ENCODE data around the gene SLC7A4.
"Not testable (repeated sequence)": the region's sequence is repeated elsewhere in the genome, so short reads cannot be mapped to it uniquely, and the experiment has no call there.

The SLC7A4 gene

DNA sequence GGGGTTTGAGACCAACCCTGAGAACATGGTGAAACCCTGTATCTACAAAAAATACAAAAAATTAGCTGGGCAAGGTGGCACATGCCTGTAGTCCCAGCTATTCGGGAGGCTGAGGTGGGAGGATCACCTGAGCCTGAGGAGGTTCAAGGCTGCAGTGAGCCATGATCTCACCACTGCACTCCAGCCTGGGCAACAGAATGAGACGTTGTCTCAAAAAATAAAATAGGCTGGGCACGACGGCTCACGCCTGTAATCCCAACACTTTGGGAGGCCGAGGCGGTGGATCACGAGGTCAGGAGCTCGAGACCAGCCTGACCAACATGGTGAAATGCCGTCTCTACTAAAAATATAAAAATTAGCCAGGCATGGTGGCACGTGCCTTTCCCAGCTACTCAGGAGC, 32.1 kb upstream of the SLC7A4 start:
- not testable (repeated sequence) for DNase-seq (ENCODE audit: low spot score)

- not testable (repeated sequence) for DNase-seq (ENCODE audit: low spot score)
These were observed 29.4 kb upstream of the SLC7A4 start for GRCh38 chr22:21061660-21062321.

DNA sequence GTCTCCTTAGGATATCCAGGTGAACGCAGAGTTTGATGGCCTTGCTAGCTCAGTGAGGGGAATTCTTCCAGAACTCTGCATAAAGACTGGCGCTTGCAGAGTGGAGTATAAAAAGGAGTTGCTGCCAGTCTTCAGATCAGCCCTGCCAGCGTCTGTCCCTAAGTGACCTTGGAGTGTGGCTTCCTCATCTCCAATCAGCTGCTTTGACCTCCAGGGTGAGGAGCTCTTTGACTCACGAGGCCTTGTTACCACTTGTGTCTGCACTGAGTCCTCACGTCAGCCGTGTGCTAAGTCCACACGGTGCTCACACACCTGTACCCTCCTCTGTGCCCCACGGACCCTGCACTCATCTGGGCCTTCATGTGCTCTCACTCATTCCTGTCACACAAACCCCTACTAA, 28.0 kb upstream of the SLC7A4 start:
- not testable (repeated sequence) for DNase-seq (ENCODE audit: low spot score)

DNA sequence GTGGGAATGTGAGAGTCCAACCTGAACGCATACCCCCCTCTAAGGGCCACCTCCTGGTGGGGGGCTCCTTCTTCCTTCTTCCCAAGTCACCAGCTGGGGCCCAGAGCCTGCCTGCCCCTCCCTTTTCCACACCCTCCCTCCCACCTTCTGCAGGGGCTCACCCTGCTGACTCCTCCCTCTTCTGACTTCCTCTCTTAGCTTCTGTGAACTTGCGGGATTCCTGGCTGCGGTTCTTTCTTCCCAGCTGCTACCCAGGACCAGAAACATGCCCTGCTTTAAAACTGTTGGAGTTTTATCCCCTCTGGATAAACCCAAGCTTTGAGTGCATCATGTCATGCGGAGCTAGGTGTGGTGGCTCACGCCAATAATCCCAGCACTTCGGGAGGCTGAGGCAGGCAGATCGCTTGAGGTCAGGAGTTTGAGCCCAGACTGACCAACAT, 23.5 kb upstream of the SLC7A4 start:
- no peak for DNase-seq (ENCODE audit: low spot score)

DNA sequence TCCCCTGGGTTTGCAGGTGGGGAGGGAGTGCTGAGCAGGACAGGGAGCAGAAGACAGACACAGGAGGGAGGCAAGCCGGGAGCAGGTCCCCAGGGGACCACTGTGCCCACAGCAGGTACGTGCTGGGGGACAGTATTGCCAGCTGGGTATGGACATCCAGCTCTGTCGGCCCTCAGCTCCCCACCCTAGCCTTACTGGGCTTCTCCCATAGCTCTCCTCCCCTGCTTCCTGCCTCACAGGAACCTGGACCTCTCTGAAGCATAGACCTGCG, 23.1 kb upstream of the SLC7A4 start:
- no peak for DNase-seq (ENCODE audit: low spot score)

DNA sequence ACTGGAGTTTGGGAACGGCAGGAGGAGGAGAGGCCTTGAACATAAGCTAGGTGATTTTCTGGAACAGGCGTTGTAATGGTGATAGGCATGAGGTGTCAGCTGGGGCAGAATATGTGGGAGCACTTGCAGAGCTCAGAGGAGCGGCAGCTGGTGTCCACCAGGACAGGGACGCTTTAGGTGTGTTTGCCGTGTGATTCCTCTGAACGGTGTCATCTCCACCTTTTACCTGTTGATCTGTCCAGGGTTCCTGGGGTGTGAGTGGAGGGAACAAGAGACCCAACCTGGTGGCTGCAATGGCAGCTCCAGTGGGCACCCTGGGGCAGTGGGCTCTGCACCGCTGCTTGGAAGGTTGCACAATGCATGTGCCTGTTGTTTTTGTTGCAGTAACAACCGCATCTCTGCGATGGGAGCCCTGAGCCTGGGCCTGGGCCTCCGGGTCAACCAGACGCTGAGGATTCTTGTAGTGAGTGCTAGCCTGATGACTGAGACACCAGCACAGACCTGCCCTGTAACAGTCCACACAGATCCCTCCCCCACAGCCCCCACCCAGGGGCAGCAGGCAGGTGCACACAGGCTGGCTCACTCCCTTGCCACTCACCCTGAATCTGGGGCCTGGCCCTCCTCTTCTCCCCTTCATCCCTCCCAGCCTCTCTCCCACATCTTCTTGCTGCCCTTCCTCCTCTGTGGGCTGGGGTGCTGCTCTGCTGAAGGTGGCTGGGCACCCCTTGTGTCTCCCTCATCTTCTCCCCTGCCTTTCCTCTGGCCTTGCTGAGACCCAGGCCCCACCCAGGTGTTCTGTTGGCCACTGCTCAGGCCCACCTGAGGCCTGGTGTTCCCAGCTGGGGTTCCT, 22.6 kb upstream of the SLC7A4 start:
- DNase-seq (ENCODE audit: low spot score) = no peak

DNA sequence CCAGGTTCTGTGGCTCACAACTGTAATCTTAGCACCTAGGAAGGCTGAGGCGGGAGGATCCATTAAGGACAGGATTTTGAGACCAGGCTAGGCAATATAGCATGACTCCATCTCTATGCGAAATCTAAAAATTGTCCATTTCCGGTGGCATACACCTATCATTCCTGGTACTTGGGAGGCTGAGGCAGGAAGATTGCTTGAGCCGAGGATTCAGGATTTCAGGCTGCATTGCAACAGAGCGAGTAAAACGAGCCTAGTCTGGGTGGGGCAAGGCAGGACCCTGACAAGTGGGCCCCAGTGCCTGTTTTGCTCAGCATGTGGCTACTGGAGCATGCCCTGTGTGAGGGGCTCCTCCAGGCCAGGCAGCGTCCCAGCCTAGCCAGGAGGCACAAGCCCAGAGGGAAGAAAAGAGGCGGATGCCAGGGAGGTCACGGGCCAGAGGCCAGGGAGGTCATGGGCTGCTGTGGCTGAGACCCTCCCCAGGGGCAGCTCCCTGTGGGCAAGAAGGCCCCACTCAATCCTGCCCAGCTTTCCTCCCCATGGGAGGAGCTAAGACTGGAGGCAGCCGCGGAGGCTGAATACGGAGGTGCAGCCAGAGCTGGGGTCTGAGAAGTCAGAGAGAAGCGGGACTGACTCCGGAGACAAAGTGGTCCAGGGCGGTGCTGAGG, 21.8 kb upstream of the SLC7A4 start:
- DNase-seq (ENCODE audit: low spot score) = no peak

GRCh38 chr22:21052715-21053459, 20.5 kb upstream of the SLC7A4 start:
- DNase-seq (ENCODE audit: low spot score) = no peak

GRCh38 chr22:21051831-21052400, 19.6 kb upstream of the SLC7A4 start:
- no peak for DNase-seq (ENCODE audit: low spot score)

DNA sequence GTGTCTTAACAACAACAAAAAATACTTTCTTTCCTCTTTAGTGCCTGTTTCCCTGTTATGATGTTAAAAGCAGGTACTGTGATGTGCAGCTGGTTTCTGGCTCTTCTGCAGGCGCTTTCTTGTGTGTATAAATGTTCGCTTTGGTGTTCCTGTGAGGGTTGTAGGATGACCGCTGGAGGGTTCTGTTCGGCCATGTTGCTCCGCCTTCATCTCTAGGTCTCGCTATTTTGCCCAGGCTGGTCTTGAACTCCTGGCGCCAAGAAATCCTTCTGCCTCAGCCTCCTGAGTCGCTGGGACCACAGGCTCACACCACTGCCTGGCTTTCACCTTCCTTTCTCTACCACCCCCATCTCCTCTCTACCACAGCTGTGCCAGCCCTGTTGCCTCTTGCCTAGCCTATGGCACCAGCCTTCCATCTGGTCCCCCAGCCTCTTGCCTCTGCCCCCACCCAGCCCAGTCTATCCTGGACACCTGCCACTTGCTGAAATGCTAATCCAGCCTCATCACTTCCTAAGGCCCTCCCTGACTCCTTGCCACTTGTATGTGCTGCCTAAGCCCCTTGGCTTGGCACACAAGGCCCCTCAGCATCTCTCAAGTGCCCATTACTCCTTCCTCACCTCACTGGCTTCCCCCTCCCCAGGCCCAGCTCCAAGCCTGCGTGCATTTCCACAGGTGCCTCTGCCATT, 18.9 kb upstream of the SLC7A4 start:
- DNase-seq (ENCODE audit: low spot score) = no peak

GRCh38 chr22:21048965-21049364, 16.6 kb upstream of the SLC7A4 start:
- DNase-seq (ENCODE audit: low spot score) = not testable (repeated sequence)

GRCh38 chr22:21048448-21048847, 16.1 kb upstream of the SLC7A4 start:
- DNase-seq (ENCODE audit: low spot score) = not testable (repeated sequence)

DNA sequence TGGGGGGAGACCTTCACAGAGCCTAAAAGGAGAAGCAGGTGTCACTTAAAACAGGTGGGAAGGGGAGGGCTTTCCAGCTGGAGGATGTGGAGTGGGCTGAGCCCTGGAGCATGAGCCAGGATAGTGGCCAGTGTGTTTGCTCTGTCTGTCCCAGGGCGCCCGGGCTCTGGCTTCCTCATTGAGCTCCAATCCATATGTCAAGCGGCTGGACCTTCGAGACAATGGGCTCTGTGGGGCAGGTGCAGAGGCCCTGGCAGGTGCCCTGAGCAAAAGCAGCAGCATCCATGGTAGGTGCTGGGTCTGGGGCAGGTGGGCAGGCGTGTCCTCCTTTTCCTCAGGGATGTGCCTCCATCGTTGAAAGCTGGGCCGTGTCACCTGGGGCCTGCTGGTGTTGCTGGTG, 15.4 kb upstream of the SLC7A4 start:
- no peak for DNase-seq (ENCODE audit: low spot score)

DNA sequence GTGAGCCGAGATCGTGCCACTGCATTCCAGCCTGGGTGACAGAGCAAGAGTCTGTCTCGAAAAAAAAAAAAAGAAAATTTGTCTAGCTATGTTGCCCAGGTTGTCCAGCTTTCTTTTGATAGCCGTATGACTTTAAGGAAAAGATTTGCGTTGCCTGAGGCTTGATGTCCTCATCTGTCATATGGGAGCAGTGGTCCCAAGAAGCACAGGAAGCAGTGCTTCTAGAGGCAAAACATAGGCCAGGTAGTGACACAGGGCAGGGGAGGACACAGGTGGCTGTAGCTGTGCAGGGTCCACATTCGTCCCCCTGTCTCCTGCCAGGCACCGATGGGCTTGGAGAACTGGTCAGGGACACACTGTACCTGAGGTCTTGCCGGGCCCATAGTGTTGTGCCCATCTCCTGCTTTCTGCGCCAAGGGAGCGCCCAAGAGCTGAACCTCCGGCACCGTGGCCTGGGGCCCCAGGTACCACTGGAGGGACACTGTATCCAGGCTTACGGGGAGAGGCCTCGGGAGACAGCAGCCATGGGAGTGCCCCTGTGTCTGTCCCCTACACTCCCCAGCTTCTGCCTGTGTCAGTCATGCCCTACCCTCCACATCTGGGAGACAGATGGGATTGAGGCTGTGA, 14.8 kb upstream of the SLC7A4 start:
- DNase-seq (ENCODE audit: low spot score) = no peak

DNA sequence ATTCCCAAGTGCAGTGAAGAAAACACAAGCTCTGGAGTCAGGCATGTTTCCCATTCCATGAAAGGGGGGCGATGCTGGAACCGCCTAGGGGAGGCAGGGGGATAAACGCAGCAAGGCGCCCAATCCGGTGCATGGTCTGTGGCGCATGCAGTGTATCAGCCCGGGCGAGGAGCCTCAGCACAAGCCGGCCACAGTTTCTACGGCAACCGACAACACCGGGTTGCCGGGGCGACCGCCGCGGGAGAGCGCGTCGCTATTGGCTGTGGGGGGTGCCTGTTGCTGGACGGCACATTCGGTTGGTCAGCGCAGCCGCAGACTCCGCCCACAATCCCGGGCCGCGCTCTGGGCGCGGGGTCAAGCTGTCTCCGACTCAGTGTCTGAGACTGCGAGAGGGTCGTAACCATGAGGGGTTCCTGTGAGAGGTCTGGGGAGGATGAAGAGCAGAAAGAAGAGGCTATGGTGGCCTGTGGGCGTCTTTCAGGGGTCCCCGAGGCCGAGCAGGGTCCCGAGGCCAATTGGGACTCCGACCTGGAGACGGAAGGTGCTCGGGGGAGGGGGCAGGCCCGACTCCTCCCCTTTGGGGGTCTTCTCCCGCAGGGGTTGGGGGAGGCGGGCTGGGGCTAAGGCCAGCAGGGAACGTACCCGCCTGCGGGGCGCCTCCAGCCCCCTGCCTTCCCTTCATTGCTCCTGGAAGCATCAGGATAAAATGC, 13.4 kb upstream of the SLC7A4 start, which contains the start of gene LRRC74B:
Gene LRRC74B (plus strand): TSS at position 362 of the 710 bp plus-strand sequence. CDS start 41 bp downstream, at position 403.
- DNase-seq (ENCODE audit: low spot score) = peak; percentile 61

DNA sequence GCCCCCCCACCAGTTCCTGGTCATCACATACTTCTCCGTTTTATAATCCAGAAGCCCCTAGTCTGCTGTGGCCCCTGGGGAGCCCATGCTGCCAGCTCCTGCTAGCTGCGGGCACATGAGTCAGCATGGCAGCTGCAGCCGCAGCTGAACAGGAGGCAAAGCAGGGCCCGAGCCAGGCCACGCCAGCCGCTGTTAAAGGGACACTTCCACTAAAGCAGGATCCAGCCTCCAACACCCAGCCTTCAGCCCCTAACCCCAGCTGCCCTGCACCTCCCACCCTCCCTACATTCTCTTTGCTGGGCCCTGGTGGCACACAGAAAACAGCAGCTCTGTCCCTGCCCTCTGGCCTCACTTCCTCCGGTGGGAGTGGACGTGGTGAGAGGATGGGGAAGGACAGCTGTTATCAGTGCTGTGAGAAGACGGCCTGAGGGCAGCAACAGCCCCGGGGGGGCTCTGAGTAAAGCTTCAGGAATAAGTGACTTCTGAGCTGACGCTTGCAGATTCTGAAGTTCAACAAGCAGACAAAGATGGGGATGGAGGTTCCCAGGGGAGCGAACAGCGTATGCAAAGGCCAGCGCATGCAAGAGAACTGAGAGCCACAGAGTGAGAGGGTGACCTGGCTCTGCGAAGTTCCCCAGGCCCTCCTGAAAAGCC, 12.7 kb upstream of the SLC7A4 start:
- DNase-seq (ENCODE audit: low spot score) = no peak

DNA sequence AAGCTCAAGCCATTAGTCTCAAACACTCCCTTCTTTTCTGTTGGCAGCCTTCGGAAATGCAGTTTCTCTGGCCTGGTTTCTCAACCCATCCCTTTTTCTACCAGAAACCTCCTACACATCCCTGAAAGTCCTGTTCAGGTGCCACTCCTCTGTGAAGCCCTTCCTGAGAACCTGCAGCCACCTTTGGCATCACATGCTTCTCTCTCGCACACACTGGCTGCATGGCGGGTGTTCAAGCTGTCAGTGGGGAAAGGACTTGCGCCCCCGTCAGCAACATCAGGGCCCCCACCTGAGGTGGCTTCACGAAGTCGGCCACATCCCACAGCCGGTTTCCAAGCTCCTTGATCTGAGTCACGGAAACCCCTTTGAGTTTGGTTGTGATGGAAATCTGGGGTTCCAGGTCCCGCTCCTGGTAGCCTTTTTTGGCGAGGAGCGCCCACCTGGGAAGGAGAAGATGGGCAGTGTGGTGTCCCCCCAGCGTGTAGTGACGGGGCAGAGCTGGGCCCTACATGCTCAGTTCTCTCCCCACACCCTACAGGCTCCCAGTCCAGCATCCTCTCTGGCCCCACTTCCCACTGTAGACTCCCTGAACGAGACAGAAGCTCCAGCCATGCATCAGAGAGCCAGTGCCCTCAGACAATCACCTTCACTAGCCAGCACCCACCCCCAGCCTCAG, 11.6 kb upstream of the SLC7A4 start:
- DNase-seq (ENCODE audit: low spot score) = no peak

GRCh38 chr22:21042978-21043859, 10.9 kb upstream of the SLC7A4 start:
- no peak for DNase-seq (ENCODE audit: low spot score)

Data from CD4-positive, alpha-beta T cell treated with Interleukin-6 at 100 ng/mL for 8 hours (primary cell).